A673 (cell line): ENCODE measurements around the gene SIRT7. TPM values are rescaled to one million over a fixed set of nuclear protein-coding genes. Genes with fewer than 3 reads are reported as not detected.

Experiments
- BruUV-seq: library from RNA; stranded (reverse); fragments of 400-500 nt; replicated peaks from 2 replicates; lab custom pipeline; 2021; lab: Mats Ljungman, UMichigan
- CTCF ChIA-PET: fragments of 300-600 bp; sonication (Branson Sonifier 250); formaldehyde crosslinking; loops from one replicate; lab custom pipeline; 2022; ENCODE audit warnings: antibody characterized with exemption; lab: Charles Lee
- POLR2A ChIA-PET: fragments of 300-600 bp; sonication (Branson Sonifier 250); formaldehyde crosslinking; loops from one replicate; lab custom pipeline; 2022; ENCODE audit warnings: antibody characterized with exemption; ENCODE audit not compliant: low non-redundant PET; lab: Charles Lee
- DNase-seq: peaks from one replicate; pipeline ENCODE4 v3.0.0-alpha.2; 2015; ENCODE audit warnings: low spot score
- H3K27ac ChIP-seq: fragments of 200-600 bp; sonication (generic); 2 replicates; pipeline ENCODE4 v1.5.1; 2016; ENCODE audit warnings: mixed run types, low read depth, mild to moderate bottlenecking, mixed read lengths, antibody characterized with exemption, low read length; ENCODE audit not compliant: poor library complexity, severe bottlenecking
- H3K27me3 ChIP-seq: fragments of 200-600 bp; sonication (generic); replicated peaks from 2 replicates; pipeline ENCODE4 v1.6.1; 2017; ENCODE audit warnings: mixed run types, low read depth, mild to moderate bottlenecking, mixed read lengths, antibody characterized with exemption, low read length; ENCODE audit not compliant: insufficient read depth, poor library complexity
- H3K36me3 ChIP-seq: fragments of 200-600 bp; sonication (generic); 2 replicates; pipeline ENCODE4 v1.6.1; 2016; ENCODE audit warnings: mixed run types, mild to moderate bottlenecking, mixed read lengths, antibody characterized with exemption, low read length; ENCODE audit not compliant: insufficient read depth, poor library complexity, severe bottlenecking
- H3K4me1 ChIP-seq: fragments of 200-600 bp; sonication (generic); 2 replicates; pipeline ENCODE4 v1.6.1; 2017; ENCODE audit warnings: mixed run types, mild to moderate bottlenecking, mixed read lengths, antibody characterized with exemption, low read length; ENCODE audit not compliant: insufficient read depth, poor library complexity, severe bottlenecking
- H3K4me3 ChIP-seq: fragments of 200-600 bp; sonication (generic); 2 replicates; pipeline ENCODE4 v1.5.1; 2016; ENCODE audit warnings: low read depth, mixed run types, mild to moderate bottlenecking, mixed read lengths, low read length; ENCODE audit not compliant: poor library complexity, severe bottlenecking
- H3K9me3 ChIP-seq: fragments of 200-600 bp; sonication (generic); 2 replicates; pipeline ENCODE4 v1.6.1; 2016; ENCODE audit warnings: mixed run types, low read depth, mild to moderate bottlenecking, mixed read lengths, antibody characterized with exemption, low read length; ENCODE audit not compliant: poor library complexity, severe bottlenecking
- CTCF ChIP-seq: fragments of 300-800, 200-600 bp; sonication (generic); conservative IDR thresholded peaks from 2 replicates; pipeline ENCODE4 v1.5.1; 2017; ENCODE audit warnings: low read depth, mild to moderate bottlenecking, antibody characterized with exemption, low read length, moderate library complexity, mixed read lengths
- EZH2 ChIP-seq: fragments of 200-600 bp; sonication (generic); IDR thresholded peaks from 2 replicates; pipeline ENCODE4 v1.6.1; 2017; ENCODE audit warnings: borderline replicate concordance, low read depth, mild to moderate bottlenecking, mixed read lengths, antibody characterized with exemption, low read length; ENCODE audit not compliant: poor library complexity, severe bottlenecking
- intact Hi-C: fragments of 100-400 bp; cut with micrococcal nuclease; formaldehyde crosslinking; loops from one replicate; pipeline ENCODE4 v1.10.0; 2022; ENCODE audit not compliant: unreplicated experiment
- total RNA-seq: library from RNA; stranded (reverse); gene quantifications from 2 replicates; pipeline ENCODE4 v1.2.3, GENCODE V29; 2021

SIRT7 gene
- total RNA-seq, 1 experiment from 2014 or later = 36.6 TPM

- no TSS peak for BruUV-seq
- intact Hi-C loops = no loop called here
- CTCF ChIA-PET = no interaction called here
Observed at GRCh38 chr17:81947189-81947588, 29.2 kb upstream of the SIRT7 start, which contains the start of gene MYADML2. Gene MYADML2, minus strand, starts transcription at chr17:81947233. Its CDS starts 5,492 bp downstream, at chr17:81941741.

GRCh38 chr17:81944858-81945257 lies 26.9 kb upstream of the SIRT7 start:
- intact Hi-C loops = no loop called here

More at GRCh38 chr17:81947189-81947588, 29.2 kb upstream of the SIRT7 start, which contains the start of gene MYADML2:
- no peaks in the 10 kb centered on the region for H3K27me3 ChIP-seq
- TF ChIP-seq CTCF (no peak), EZH2 (no peak)
- H3K27ac ChIP-seq = no peak within 1 kb of the TSS
- DNase-seq = no peak
- POLR2A ChIA-PET = interaction anchor here (0.7 kb wide), 1 partner anchor 9 kb away, joined by 3 read pairs; no protein-coding TSS in a partner anchor
- H3K4me1 ChIP-seq = no peaks in the 10 kb centered on the region
- no peaks in the 10 kb centered on the region for H3K9me3 ChIP-seq
- H3K4me3 ChIP-seq = no peak within 1 kb of the TSS
- no peaks in the 10 kb centered on the region for H3K36me3 ChIP-seq

GRCh38 chr17:81942167-81942553 lies 24.2 kb upstream of the SIRT7 start:
- BruUV-seq = no TSS peak
- POLR2A ChIA-PET = no interaction called here
- CTCF ChIA-PET = no interaction called here
- no peaks in the 10 kb centered on the region for H3K27me3 ChIP-seq
- intact Hi-C loops = no loop called here
- DNase-seq = no peak
- peaks cover 4% of the 10 kb centered on the region for H3K4me1 ChIP-seq
- H3K4me3 ChIP-seq = no peak overlapping the region
- H3K36me3 ChIP-seq = no peaks in the 10 kb centered on the region
- H3K9me3 ChIP-seq = no peaks in the 10 kb centered on the region
- H3K27ac ChIP-seq = no peak overlapping the region
- TF ChIP-seq EZH2 (no peak), CTCF (no peak)

More at GRCh38 chr17:81944858-81945257, 26.9 kb upstream of the SIRT7 start:
- ChIA-PET CTCF (no interaction called here), POLR2A (no interaction called here)
- Histone ChIP-seq H3K27me3 (no peaks in the 10 kb centered on the region), H3K4me3 (no peak overlapping the region), H3K4me1 (no peaks in the 10 kb centered on the region), H3K9me3 (no peaks in the 10 kb centered on the region), H3K36me3 (no peaks in the 10 kb centered on the region), H3K27ac (no peak overlapping the region)
- TF ChIP-seq EZH2 (no peak), CTCF (no peak)
- no TSS peak for BruUV-seq
- DNase-seq = no peak
